HepG2 (cell line): ENCODE measurements around the gene PLB1. TPM values are rescaled to one million over a fixed set of nuclear protein-coding genes. Genes with fewer than 3 reads are reported as not detected.

Source experiments
- AGO1 ChIP-seq: fragments of 200-400 bp; formaldehyde crosslinking; IDR thresholded peaks from 2 replicates; pipeline ENCODE4 v1.6.1; 2017; ENCODE audit warnings: mild to moderate bottlenecking, low read depth, low read length, moderate library complexity; ENCODE audit not compliant: poor library complexity, severe bottlenecking
- AHR ChIP-seq: IDR thresholded peaks from 2 replicates; pipeline ENCODE4 v1.6.1; 2018; ENCODE audit warnings: missing genetic modification reagents, missing compliant biosample characterization
- BCL6 ChIP-seq: IDR thresholded peaks from 2 replicates; pipeline ENCODE4 v1.6.1; 2016; ENCODE audit warnings: missing genetic modification reagents, missing compliant biosample characterization
- CHD4 ChIP-seq: fragments of 200-600 bp; sonication (generic); IDR thresholded peaks from 2 replicates; pipeline ENCODE4 v1.7.0; 2017; ENCODE audit warnings: mild to moderate bottlenecking, low read length, borderline replicate concordance
- DNMT1 ChIP-seq: sonication (generic); formaldehyde crosslinking; IDR thresholded peaks from 2 replicates; pipeline ENCODE4 v1.5.1; 2020; ENCODE audit warnings: mild to moderate bottlenecking, missing genetic modification reagents
- ELF4 ChIP-seq: sonication (generic); formaldehyde crosslinking; IDR thresholded peaks from 2 replicates; pipeline ENCODE4 v1.5.0; 2020; ENCODE audit warnings: missing genetic modification reagents, mild to moderate bottlenecking, moderate library complexity, borderline replicate concordance
- HNF4A ChIP-seq: sonication (generic); formaldehyde crosslinking; IDR thresholded peaks from 2 replicates; pipeline ENCODE4 v1.4.0; 2020; ENCODE audit warnings: missing genetic modification reagents
- NFIB ChIP-seq: sonication (generic); formaldehyde crosslinking; IDR thresholded peaks from 2 replicates; pipeline ENCODE4 v1.9.0; 2021; ENCODE audit warnings: missing genetic modification reagents, mild to moderate bottlenecking, borderline replicate concordance
- PRPF4 ChIP-seq: fragments of 200-400 bp; formaldehyde crosslinking; IDR thresholded peaks from 2 replicates; pipeline ENCODE4 v1.6.1; 2016; ENCODE audit warnings: low read length, low read depth; ENCODE audit not compliant: poor library complexity, severe bottlenecking
- SP1 ChIP-seq, 2 experiments: fragments of 450-650 bp in 1 of 2; sonication (generic) in 1 of 2; formaldehyde crosslinking in 1 of 2; IDR thresholded peaks; 2 replicates each; pipeline versions ENCODE4 v1.4.0 to v1.6.1; 2016 to 2020; ENCODE audit warnings: missing genetic modification reagents in 1 of 2
- ZFP36 ChIP-seq: fragments of 150-350 bp; IDR thresholded peaks from 2 replicates; pipeline ENCODE4 v1.6.1; 2018; ENCODE audit warnings: borderline replicate concordance, low read length, low read depth; ENCODE audit not compliant: partially characterized antibody
- ZFP82 ChIP-seq: sonication (generic); formaldehyde crosslinking; IDR thresholded peaks from 2 replicates; pipeline ENCODE4 v1.5.1; 2020; ENCODE audit warnings: mild to moderate bottlenecking, missing genetic modification reagents, borderline replicate concordance
- ZFP90 ChIP-seq: sonication (generic); formaldehyde crosslinking; IDR thresholded peaks from 2 replicates; pipeline ENCODE4 v1.8.0; 2022; ENCODE audit warnings: missing genetic modification reagents, mild to moderate bottlenecking, inconsistent platforms, borderline replicate concordance
- ZNF12 ChIP-seq: sonication (generic); formaldehyde crosslinking; IDR thresholded peaks from 2 replicates; pipeline ENCODE4 v1.5.0; 2020; ENCODE audit warnings: missing genetic modification reagents
- ZNF230 ChIP-seq: sonication (generic); formaldehyde crosslinking; IDR thresholded peaks from 2 replicates; pipeline ENCODE4 v1.4.0; 2020; ENCODE audit warnings: mild to moderate bottlenecking, missing genetic modification reagents
- ZNF232 ChIP-seq: sonication (generic); formaldehyde crosslinking; IDR thresholded peaks from 2 replicates; pipeline ENCODE4 v1.4.0; 2020; ENCODE audit warnings: missing genetic modification reagents, borderline replicate concordance
- ZNF251 ChIP-seq: sonication (generic); formaldehyde crosslinking; IDR thresholded peaks from 2 replicates; pipeline ENCODE4 v1.9.0; 2021; ENCODE audit warnings: mild to moderate bottlenecking, missing genetic modification reagents
- ZNF431 ChIP-seq: sonication (generic); formaldehyde crosslinking; IDR thresholded peaks from 2 replicates; pipeline ENCODE4 v1.9.0; 2022; ENCODE audit warnings: missing genetic modification reagents, low read depth, mild to moderate bottlenecking, borderline replicate concordance
- ZNF7 ChIP-seq: IDR thresholded peaks from 2 replicates; pipeline ENCODE4 v1.6.1; 2016; ENCODE audit warnings: missing biosample characterization, missing genetic modification reagents
- polyA plus RNA-seq, 8 experiments: library from polyadenylated mRNA; depleted of rRNA in 3 of 8; stranded (reverse) in 7 of 8; unstranded in 1 of 8; fragments of >200 nt; fragmentation: Illumina TruSeq in 4 of 8; extraction: Trizol in 4 of 8; gene quantifications; 2 replicates each; pipeline versions ENCODE4 v1.2.1 to v1.2.3, GENCODE V29; 2011 to 2016; ENCODE audit warnings: low read depth in 4 of 8, missing spikeins in 1 of 8, mixed read lengths in 1 of 8; ENCODE audit not compliant: insufficient read depth in 1 of 8
- total RNA-seq, 5 experiments: library from RNA; depleted of rRNA; stranded (reverse); fragments of >200 nt; fragmentation: Illumina TruSeq; extraction: Trizol; gene quantifications; 2 replicates each; pipeline ENCODE4 v1.2.3, GENCODE V29; 2016; ENCODE audit warnings: low read depth in 1 of 5
- TF ChIP-seq, protein P1 (sequence below): sonication (generic); formaldehyde crosslinking; IDR thresholded peaks from 2 replicates; pipeline ENCODE4 v1.8.0; 2022; ENCODE audit warnings: mild to moderate bottlenecking, missing genetic modification reagents
- TF ChIP-seq, protein P2 (sequence below): IDR thresholded peaks from 2 replicates; pipeline ENCODE4 v1.6.1; 2016; ENCODE audit warnings: missing compliant biosample characterization, missing genetic modification reagents, borderline replicate concordance
- TF ChIP-seq, protein P3 (sequence below): sonication (generic); formaldehyde crosslinking; IDR thresholded peaks from 2 replicates; pipeline ENCODE4 v1.4.0; 2020; ENCODE audit warnings: missing genetic modification reagents, borderline replicate concordance
- TF ChIP-seq, protein P4 (sequence below): IDR thresholded peaks from 2 replicates; pipeline ENCODE4 v1.6.1; 2016; ENCODE audit warnings: control low read depth

Gene PLB1
- total and polyA plus RNA-seq, 2 of the 13 experiments (the other 11 are each of a cell fraction or from before 2014, with no cell fraction given), result 0.20 to 1.8 TPM

- TF ChIP-seq, protein P1, sequence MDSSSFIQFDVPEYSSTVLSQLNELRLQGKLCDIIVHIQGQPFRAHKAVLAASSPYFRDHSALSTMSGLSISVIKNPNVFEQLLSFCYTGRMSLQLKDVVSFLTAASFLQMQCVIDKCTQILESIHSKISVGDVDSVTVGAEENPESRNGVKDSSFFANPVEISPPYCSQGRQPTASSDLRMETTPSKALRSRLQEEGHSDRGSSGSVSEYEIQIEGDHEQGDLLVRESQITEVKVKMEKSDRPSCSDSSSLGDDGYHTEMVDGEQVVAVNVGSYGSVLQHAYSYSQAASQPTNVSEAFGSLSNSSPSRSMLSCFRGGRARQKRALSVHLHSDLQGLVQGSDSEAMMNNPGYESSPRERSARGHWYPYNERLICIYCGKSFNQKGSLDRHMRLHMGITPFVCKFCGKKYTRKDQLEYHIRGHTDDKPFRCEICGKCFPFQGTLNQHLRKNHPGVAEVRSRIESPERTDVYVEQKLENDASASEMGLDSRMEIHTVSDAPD, result no peak
- TF ChIP-seq ELF4 (CRISPR knock-in tag) (no peak), ZFP90 (CRISPR knock-in tag) (peak; percentile 61; the same call in 1 of the 2 replicates), PRPF4 (no peak), ZFP82 (CRISPR knock-in tag) (no peak), AGO1 (no peak), DNMT1 (CRISPR knock-in tag) (no peak), SP1 (IDR thresholded peaks at IDR 0.05) (no peak), SP1 (CRISPR knock-in tag; IDR thresholded peaks at IDR 0.05) (no peak), ZNF232 (CRISPR knock-in tag) (no peak), ZNF7 (no peak), AHR (CRISPR knock-in tag) (peak; percentile 25; the same call in 1 of the 2 replicates), CHD4 (no peak), ZNF12 (no peak), NFIB (CRISPR knock-in tag) (no peak), ZFP36 (no peak), BCL6 (CRISPR knock-in tag) (0 out of 2 replicates have a peak, but pooled peaks have one; percentile 3), HNF4A (CRISPR knock-in tag) (peak; percentile 33; the same call in 1 of the 2 replicates), ZNF431 (CRISPR knock-in tag) (no peak), ZNF251 (CRISPR knock-in tag) (0 out of 2 replicates have a peak, but pooled peaks have one; percentile 1), ZNF230 (CRISPR knock-in tag) (no peak)
- TF ChIP-seq, protein P2, sequence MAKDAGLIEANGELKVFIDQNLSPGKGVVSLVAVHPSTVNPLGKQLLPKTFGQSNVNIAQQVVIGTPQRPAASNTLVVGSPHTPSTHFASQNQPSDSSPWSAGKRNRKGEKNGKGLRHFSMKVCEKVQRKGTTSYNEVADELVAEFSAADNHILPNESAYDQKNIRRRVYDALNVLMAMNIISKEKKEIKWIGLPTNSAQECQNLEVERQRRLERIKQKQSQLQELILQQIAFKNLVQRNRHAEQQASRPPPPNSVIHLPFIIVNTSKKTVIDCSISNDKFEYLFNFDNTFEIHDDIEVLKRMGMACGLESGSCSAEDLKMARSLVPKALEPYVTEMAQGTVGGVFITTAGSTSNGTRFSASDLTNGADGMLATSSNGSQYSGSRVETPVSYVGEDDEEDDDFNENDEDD (CRISPR knock-in tag), result no peak
- TF ChIP-seq, protein P3, sequence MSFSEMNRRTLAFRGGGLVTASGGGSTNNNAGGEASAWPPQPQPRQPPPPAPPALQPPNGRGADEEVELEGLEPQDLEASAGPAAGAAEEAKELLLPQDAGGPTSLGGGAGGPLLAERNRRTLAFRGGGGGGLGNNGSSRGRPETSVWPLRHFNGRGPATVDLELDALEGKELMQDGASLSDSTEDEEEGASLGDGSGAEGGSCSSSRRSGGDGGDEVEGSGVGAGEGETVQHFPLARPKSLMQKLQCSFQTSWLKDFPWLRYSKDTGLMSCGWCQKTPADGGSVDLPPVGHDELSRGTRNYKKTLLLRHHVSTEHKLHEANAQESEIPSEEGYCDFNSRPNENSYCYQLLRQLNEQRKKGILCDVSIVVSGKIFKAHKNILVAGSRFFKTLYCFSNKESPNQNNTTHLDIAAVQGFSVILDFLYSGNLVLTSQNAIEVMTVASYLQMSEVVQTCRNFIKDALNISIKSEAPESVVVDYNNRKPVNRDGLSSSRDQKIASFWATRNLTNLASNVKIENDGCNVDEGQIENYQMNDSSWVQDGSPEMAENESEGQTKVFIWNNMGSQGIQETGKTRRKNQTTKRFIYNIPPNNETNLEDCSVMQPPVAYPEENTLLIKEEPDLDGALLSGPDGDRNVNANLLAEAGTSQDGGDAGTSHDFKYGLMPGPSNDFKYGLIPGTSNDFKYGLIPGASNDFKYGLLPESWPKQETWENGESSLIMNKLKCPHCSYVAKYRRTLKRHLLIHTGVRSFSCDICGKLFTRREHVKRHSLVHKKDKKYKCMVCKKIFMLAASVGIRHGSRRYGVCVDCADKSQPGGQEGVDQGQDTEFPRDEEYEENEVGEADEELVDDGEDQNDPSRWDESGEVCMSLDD, result no peak
- TF ChIP-seq, protein P4, sequence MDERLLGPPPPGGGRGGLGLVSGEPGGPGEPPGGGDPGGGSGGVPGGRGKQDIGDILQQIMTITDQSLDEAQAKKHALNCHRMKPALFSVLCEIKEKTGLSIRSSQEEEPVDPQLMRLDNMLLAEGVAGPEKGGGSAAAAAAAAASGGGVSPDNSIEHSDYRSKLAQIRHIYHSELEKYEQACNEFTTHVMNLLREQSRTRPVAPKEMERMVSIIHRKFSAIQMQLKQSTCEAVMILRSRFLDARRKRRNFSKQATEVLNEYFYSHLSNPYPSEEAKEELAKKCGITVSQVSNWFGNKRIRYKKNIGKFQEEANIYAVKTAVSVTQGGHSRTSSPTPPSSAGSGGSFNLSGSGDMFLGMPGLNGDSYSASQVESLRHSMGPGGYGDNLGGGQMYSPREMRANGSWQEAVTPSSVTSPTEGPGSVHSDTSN (CRISPR knock-in tag), result no peak
Measured at GRCh38 chr2:28452534-28453081, 43.3 kb upstream of the PLB1 start (continued).
